GM23248 (cell line): ENCODE measurements around the gene ALK.

ENCODE experiments used
- EZH2 ChIP-seq: fragments of 200-600 bp; sonication (generic); IDR thresholded peaks from 2 replicates; pipeline ENCODE4 v1.6.1; 2018; ENCODE audit warnings: antibody characterized with exemption, mild to moderate bottlenecking; ENCODE audit not compliant: insufficient read depth, poor library complexity, severe bottlenecking
- EZH2phosphoT487 ChIP-seq: fragments of 200-600 bp; sonication (generic); IDR thresholded peaks from 2 replicates; pipeline ENCODE4 v1.6.1; 2018; ENCODE audit warnings: antibody characterized with exemption, moderate library complexity, mild to moderate bottlenecking, low read depth; ENCODE audit not compliant: insufficient read depth

DNA sequence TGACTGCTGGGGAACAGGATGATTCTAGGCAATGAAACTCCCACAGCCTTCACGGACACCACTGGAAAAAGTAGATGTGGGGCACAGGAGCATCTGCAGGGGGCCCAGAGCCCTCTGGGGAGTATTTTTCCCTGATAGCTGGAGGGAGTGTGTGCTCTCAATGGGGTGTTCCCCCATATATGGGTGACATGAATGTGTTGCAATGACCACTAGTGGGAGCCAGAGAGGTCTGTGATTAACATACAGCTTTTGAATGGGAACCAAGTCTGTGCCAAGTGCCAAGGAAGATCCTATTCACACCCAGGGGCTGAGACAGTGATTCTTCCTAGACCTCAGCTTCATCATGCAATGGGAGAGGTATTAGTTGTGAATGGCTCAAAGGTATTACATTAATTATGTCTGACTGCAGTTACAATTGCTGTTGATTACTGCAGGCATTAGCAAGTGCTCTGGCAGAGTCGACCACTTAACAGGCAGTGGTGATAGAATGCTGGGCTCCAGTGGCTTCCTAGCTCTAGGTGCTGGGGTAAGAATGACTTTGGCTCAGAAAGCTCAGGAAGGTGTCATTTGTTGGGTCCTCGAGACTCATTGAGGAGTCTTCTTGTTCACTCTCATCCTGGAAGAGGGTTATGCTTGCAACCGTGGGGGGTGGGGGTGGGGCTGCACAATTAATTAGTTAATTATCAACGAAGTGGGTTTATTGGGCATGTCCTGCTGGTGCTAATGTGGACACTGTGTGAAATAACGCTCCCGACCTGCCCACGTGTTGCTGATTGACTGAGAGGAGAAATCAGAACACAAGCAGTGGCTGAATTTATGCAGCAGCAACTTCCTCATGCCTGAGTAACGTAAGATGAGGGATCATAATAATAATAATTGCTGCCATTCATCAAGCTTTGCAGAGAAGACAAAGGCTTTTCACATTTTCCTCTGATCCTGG lies 612.0 kb downstream of the ALK start:
- TF ChIP-seq EZH2: no peak
- TF ChIP-seq EZH2phosphoT487: no peak
